Hippocampal formation (tissue), 2 donors: ENCODE measurements around the gene POMZP3.
A peak's percentile ranks its signal among the peaks of the same experiment; 100 is the strongest.
"Not testable (repeated sequence)": the region's sequence is repeated elsewhere in the genome, so short reads cannot be mapped to it uniquely, and the experiment has no call there.

Source experiments
- DNase-seq, 2 donors: peaks; one replicate each; lab custom pipeline; 2025; lab: John Stamatoyannopoulos, UW

POMZP3 gene

DNA sequence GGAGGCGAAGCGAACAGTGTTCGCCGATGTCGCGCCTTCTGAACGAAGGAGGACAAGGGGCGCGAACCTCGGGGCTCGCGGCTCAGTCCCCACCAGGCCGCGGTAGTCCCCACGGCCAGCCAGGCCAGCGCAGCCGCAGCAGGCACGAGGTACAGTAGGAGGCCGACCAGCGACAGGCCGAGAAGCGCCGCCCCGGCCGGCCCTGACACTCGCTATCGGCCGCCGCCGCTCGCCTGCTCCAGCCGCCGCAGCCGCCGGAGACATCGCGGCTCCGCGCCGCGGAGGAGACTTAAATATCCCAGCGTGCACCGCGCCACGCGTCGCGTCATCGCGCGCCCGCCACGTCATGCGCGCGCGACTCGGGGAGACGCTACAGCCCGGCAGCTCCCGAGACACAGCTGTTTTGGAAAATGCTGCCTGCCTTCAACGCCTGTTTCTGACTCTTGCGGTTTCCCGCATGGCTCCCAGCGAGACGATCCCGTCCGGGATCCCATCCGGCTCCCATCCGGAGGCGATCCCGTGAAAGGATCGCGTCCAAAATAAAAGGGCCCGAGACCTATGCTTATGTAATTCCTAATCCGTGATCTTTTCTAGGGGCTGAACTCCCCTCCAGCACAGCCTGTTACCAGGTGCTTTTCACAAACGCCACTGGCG lies at the start of gene POMZP3:
POMZP3 (minus strand) TSS at position 291 of the 654 bp plus-strand sequence. CDS start 1,215 bp downstream, outside the sequence.
- not testable (repeated sequence) for DNase-seq

DNA sequence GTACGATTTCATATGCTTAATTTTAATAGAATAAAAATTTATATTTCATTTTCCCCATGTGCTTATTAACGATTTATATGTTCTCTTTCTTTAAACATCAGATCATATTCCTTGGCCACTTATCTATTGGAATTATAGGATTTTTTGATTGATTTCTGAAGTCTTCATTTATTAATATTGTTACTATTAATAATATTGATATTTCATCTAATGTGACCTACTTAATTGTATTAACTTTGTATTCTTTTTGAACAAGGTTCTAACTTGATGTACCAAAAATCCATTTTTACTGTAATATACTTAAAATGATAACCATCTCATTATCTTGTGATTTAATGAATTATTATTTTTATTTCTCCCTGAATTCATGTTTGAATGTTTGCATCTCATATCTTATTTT lies 48.7 kb upstream of the POMZP3 start:
- not testable (repeated sequence) for DNase-seq

DNA sequence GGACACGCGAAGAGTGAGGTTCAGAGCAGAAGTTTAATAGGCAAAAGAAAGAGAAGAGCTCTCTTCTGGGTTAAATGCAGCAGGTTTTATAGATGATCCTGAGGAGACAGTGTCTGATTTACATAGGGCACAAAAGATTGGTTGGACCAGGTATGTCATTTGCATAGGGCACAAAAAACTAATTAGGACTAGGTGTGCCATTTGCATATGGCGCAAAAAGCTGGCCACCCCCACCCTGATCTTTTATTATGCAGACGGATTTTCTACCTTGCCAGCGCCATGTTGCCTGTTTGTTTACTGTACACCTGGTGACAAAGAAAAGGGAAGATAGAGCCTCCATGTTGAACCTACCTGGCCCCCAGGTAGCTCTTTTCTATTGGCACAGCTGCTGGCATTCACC lies 46.3 kb upstream of the POMZP3 start:
- not testable (repeated sequence) for DNase-seq

DNA sequence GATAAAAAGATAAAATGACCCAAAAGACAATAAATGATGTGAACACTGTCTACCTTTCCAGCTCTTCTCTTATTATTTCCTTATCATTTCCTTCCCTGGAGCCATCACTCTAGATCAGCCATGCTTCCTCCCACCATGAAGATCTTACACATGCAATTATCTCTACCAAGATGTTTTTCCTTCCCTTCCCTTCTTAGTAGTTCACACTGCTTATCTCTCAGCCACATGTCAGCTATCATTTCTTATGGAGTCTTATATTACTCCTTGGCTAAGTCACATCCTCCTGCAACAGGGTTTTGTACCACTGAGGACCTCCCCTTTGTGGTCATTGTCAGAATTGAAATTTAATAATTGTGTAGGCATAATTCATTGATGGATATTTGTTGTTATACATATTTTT lies 32.1 kb upstream of the POMZP3 start:
- not testable (repeated sequence) for DNase-seq

DNA sequence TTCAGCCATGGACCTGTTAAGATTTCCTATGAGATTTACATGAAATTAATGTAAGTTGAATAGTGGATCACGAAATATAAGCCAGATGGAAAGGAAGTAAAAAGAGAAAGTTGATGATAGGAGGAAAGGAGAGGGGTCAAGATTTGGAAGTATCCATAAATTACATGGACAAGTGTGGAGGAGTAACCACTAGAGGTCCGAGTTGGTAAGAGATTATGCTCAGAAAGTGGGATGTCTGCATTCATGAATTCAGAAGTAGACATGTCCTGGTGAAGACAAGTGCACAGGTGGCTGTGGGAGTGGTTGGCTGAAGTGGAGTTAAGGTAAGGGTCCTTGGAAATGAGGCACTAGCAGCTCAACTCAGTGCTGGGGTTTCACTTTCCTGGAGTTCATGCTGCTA lies 29.3 kb upstream of the POMZP3 start:
- DNase-seq = not testable (repeated sequence)

DNA sequence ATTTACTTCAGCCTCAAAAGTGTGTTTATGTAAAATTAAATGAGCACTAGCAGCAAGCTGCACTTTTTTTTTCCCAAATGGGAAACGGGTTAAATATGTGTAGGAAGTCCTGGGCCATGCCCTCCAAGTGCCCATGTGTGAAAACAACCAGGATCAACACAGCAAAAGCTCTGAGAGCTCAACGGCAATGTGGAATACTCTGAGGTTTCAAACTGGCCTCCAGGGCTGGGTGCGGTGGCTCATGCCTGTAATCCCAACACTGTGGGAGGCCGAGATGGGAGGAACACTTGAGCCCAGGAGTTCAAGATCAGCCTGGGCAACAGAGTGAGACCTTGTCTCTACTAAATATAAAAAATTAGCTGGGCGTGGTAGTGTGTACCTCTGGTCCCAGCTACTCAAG lies 15.5 kb upstream of the POMZP3 start:
- DNase-seq = not testable (repeated sequence)

DNA sequence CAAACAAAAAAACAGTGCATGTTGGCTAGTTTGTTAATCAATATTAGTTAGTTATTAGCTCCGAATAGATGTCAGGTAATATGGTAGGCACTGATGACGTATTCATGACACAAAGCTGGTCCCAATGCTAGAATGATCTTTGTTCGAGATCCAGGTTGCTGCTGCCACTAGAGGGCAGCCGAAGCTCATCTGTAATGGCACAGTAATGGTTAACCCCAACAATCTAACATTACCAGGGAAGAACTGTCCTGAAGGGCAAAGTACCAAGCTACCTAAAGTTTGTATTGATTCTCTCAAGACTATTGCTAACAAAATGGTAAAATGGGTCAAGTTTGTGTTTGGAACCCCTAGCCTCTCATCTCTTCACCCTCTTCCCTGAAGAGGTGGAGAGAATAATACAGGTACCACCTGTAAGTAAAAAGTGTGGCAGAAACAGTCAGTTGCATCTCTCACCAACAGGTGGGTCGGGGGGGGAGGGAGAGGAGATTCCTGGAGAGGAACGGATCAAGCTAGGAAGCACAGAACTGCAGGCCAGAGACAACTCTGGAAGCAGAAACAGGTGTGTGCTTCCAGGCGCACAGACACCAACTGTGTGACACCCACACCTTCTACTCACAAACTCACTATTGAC lies 10.1 kb upstream of the POMZP3 start:
- DNase-seq = not testable (repeated sequence)

DNA sequence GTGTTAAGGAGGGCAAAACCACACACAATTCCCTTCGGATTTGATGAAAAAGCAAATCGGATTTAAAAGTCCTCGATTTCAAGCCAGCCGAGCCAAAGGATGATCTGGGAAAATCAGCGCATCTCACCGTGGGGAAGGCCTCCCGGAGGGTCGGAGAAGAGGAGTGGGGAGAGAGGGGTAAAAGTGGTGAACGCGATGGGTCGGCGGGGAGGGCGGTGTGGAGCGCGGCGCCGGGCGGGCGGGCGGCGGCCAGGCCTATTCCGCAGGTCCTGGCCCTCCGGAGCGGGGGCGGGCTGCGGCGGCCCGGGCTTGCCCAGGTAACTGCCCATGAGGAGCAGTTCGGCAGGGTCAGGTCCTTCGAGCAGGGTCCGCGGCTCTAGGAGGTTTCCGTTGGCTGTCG lies 498 bp downstream of the POMZP3 start:
- not testable (repeated sequence) for DNase-seq

DNA sequence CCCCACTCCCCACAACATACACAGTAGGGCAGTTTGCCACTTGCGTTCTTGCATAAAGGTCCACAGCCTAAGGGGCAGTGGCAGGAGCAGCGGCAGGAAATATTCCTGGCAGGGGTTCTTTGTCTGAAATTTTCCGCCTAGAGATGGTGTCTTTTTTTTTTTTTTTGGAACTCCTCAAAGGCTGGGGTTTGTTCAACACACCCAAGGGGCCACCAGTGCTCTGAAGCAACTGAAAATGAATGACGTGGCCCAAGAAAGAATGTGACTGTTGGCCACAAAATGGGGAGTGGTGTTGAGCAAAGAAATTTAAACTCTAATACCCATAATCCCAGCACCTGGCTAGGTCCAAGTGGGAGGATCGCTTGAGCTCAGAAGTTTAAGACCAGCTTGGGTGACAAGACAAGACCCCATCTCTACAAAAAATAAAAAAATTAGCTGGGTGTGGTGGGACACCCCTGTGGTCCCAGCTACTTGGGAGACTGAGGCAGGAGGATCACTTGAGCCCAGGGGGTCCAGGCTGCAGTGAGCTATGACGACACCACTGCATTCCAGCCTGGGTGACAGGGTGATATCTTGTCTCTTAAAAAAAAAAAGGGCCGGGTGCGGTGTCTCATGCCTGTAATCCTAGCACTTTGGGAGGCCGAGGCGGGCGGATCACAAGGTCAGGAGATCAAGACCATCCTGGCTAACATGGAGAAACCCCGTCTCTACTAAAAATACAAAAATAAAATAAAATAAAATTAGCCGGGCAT lies 7.5 kb downstream of the POMZP3 start:
- DNase-seq = not testable (repeated sequence)

DNA sequence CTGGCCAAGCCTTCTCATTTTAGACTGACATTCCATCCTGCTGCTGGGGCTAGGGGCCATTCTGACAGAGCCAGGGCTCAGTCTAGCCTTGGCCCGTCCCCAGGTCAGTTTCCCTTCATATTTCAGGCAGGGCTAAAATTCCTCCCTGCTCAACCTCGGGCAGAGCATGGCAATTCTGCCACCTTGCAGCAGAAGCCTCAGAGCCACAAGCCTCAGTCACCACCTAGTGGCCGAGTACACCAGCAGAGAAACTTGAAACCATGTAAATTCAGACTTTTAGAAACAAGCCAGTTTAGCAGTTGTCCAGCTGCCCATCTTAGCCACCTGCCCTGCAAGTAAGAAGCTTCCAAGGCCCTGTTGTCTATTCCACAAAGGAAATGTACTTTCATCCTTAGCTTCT lies 13.3 kb downstream of the POMZP3 start:
- not testable (repeated sequence) for DNase-seq

DNA sequence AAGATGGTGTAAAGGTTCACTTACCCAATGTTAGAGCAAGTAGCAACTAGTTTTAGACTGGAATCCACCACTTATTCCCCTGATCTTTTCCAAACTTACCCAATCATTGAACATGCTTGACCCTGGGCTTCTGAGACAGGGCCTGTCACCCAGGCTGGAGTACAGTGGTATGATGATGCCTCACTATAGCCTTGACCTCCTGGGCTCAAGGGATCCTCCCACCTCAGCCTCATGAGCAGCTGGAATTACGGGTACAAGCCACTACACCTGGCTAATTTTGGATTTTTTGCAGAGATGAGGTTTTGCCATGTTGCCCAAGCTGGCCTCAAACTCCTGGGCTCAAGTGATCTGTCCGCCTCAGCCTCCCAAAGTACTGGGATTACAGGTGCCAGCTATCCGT lies 14.8 kb downstream of the POMZP3 start:
- not testable (repeated sequence) for DNase-seq

DNA sequence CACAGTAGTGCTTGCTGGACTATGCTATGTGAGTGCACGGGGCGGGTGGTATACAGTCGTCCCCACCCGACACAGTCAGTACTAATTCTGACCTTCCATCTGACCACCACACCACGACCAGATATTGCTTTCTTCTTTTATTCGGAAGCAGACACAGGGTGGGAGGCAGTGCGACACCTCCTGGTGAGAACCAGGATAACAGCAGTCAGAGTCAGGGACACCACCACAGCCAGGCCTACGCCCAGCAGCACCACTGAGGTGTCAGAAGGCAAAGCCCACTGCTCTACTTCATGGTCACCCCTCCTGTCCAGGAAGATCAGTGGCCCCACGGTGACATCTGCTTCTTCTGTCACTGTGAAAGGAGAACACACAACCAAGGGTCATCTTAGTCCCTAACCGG lies 17.2 kb downstream of the POMZP3 start:
- not testable (repeated sequence) for DNase-seq

DNA sequence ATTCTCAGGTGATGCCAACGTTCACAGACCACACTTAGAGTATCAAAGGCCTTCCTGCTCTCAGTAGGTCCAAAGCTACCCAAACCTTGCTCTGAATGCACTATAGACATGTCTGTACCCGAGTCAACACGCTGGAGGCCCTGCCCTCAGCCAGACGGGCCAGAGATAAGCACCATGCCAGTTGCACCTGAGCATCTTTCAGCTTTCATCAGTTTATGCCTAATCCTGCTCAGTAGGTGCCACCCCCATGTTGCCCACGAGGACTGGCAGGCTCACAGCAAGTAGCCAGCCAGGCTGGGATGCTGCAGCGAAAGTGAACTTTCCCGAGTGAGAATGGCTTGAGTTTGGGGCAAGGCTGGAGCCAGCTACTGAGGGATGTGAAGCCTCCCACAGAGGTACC lies 18.6 kb downstream of the POMZP3 start:
- DNase-seq = not testable (repeated sequence)

DNA sequence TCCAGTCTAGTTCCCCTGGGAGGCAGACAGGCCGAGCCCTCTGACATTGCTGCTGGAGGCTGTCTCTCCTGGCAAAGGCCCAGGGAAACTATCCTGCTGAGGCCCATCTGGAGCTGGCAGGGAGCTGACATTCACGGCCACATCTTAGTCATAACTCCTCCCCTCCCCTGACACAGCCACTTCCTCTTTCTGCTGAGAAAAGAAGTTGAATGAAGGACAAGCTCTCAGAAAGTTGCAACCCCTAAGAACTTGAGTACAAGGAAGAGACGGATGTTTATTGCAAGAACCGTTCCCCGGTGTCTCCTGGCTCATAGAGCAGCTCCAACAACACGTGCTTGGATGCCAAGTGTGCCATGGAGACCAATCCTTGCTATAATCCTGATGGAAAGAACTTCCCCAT lies 21.1 kb downstream of the POMZP3 start:
- DNase-seq = peak; percentile 31 to 44

DNA sequence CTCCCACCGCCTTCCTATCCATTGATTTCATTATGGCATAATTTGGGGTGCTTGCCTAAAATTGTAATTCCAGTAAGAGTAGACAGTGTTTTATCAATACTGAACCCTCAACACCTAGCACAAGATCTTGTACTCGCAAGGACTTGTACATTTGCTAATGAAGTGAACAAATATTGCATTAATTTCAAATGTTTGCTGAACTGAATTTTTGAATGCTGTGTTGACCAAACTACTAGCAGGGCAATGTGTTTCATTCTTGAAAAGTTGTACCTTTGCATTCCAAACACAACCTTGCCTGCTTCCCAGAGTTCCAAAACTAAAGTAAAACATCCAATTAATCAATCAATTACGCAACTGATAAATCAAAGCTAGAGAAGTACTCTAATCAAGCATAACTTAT lies 26.4 kb downstream of the POMZP3 start:
- DNase-seq = not testable (repeated sequence)

DNA sequence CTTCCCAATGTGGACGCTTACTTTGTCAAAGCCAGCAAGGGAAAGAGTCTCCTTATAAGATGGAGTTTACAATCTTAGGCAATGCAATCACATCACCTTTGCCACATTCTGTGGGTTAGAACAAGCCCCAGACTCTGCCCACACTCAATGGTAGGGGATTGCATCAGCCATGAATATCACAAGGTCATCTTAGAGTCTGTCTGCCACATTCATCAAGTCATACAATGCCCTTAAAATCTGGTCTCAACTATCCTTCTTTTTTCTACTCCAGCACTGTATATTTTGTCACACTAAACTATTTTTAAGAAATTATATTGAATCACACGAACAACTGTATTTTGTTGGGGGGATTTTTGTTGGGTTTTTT lies 27.0 kb downstream of the POMZP3 start:
- not testable (repeated sequence) for DNase-seq

DNA sequence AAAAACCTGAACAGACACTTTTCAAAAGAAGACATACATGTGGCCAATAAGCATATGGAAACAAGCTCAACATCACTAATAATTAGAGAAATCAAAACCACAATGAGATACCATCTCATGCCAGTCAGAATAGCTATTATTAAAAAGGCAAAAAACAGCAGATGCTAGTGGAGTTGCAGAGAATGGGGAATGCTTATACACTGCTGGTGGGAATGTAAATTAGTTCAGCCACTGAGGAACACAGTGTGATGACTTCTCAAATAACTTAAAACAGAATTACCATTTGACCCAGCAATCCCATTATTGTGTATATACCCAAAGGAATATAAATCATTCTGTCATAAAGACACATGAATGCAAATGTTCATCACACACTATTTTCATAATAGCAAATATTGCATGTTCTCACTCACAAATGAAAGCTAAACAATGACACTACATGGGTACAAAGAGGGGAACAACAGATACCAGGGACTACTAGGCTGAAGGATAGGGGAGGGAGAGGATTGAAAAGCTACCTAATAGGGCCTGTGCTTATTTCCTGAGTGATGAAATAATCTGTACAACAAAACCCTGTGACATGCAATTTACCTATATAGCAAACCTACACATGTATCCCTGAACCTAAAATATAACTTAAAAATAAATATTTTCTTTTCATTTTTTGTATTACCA lies 28.4 kb downstream of the POMZP3 start:
- not testable (repeated sequence) for DNase-seq

DNA sequence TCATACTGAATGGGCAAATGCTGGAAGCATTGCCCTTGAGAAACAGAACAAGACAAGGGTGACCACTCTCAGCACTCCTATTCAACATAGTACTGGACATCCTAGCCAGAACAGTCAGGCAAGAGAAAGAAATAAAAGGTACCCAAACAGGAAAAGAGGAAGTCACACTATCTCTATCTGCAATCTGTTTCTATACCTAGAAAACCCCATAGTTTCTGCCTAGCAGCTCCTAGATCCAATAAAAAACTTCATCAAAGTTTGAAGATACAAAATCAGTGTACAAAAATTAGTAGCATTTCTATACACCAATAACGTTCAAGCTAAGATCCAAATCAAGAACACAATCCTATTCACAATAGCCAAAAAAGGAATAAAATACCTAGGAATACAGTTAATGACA lies 29.8 kb downstream of the POMZP3 start:
- not testable (repeated sequence) for DNase-seq

DNA sequence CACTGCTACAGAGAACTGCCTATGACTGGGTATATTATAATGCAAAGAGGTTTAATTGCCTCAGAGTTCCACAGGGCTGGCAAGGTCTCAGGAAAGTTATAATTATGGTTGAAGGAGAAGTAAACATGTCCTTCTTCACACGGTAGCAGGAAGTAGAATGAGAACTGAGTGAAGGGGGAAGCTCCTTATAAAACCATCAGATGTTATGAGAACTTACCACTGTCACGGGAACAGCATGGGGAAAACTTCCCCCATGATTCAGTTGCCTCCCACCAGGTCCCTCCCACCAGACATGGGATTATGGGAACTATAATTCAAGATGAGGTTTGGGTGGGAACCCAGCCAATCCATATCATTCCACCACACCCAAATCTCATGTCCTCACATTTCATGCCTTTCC lies 34.4 kb downstream of the POMZP3 start:
- DNase-seq = not testable (repeated sequence)

DNA sequence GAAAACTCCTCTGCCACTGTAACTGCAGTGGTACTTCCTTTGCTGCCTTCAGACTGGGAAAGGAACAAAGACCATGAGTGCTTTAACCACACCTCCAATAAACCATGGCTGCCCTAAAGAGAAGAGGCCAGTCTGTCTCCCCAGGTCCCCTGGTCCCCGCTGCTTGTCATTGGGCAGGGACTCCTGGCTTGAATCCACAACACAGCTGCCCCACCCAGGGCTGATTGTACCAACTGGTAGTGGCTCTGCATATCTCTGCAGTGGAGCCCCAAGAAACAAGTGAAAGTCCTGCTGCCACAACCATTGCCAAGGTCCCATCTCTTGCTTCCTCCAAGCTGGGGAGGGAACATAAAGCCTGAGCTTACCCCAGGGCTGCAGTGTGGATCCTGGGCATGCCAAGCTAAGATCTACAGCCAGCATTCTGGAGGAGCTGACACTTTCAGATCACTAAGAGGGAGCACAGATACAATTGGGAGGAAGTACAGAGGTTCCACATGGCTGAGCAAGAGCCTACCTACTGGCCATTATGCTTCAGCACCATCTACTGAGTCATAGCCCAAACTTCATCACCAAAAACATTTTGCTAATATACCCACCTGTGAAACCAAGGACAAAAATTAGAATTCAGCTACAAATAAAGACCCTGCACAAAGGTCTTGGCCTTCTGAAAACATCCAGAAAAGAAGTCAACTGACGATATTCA lies 35.3 kb downstream of the POMZP3 start:
- DNase-seq = not testable (repeated sequence)

DNA sequence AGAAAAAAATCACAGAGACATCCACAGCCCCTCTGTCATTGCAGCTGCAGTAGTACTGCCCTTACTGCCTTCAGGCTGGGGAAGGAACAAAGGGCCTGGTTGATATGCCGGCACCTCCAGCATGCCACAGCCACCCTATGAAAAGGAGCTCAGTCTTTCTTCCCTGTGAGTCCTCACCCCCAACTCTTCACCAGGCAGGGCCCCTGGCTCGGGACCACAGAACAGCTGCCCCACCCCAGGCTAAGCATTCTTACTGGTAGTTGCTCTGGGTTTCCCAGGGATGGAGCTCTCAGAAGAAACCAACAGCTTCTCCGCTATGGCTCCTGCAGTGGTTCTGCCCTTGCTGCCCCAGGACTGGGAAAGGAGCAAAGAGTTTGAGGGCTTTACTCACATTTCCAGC lies 36.0 kb downstream of the POMZP3 start:
- DNase-seq = not testable (repeated sequence)

DNA sequence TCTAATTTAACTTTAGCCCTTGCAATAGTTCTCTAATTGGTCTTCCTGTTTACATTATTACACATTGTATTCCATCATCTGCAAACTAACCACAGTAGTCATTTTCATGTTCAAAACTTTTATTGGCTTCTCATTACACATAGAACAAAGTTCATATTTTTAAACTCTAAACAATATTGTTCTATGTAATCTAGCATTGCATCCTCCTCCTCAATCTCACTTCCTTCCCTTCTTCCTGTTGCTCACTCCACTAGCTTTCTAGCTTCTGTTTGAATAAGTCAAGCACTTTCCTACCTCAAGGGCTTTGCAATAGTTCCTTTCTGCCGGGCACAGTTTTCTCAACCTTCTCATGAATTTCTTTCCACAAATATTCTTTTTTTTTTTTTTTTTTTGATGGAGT lies 38.5 kb downstream of the POMZP3 start:
- DNase-seq = not testable (repeated sequence)
